ENCODE measurements around the gene MCEMP1. TPM values are rescaled to one million over a fixed set of nuclear protein-coding genes. Genes with fewer than 3 reads are reported as not detected.

The MCEMP1 gene
- total and polyA plus RNA-seq, 7 donors: 0.18 to 0.54 (median 0.28) TPM; not detected in 1

DNA sequence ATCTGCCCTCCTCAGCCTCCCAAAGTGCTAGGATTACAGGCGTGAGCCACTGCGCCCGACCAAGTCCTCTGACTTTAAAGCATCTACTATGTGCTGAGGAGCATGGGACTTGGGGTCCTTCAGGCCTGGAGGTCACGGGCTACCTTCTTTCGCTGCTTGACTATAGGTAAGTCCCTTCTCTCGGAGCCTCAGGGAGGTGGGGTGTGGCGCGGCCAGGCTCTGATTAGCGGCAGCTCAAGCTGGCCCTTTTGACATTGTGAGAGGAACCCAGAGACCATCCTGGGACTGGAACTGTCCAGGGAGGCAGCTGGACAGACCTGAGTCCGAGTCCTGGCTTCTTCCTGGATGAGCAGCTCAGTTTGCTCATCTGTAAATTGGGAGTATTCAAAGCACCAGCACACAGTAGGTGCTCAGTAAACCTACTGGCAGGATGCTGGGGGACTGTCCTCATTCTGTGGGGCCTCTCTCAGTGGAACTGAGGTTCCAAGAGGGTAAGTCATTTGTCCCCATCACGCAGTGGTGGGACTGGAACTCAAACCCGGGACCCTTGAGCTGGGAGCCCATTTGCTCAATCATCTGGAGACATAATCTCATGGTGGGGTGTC is 24.3 kb downstream of the MCEMP1 start:
- peaks cover 0 to 39% (median 9%) of the 10 kb centered on the region in 3 donors for H3K27me3 ChIP-seq (ENCODE audit: insufficient read depth in 3 of 3, low read length in 2 of 3)
- H3K36me3 ChIP-seq (ENCODE audit: insufficient read depth in 1 of 2, low read depth in 1 of 2): no peaks in the 10 kb centered on the region
- TF ChIP-seq, protein P1, sequence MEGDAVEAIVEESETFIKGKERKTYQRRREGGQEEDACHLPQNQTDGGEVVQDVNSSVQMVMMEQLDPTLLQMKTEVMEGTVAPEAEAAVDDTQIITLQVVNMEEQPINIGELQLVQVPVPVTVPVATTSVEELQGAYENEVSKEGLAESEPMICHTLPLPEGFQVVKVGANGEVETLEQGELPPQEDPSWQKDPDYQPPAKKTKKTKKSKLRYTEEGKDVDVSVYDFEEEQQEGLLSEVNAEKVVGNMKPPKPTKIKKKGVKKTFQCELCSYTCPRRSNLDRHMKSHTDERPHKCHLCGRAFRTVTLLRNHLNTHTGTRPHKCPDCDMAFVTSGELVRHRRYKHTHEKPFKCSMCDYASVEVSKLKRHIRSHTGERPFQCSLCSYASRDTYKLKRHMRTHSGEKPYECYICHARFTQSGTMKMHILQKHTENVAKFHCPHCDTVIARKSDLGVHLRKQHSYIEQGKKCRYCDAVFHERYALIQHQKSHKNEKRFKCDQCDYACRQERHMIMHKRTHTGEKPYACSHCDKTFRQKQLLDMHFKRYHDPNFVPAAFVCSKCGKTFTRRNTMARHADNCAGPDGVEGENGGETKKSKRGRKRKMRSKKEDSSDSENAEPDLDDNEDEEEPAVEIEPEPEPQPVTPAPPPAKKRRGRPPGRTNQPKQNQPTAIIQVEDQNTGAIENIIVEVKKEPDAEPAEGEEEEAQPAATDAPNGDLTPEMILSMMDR (IDR thresholded peaks at IDR 0.05): no peak
- intact Hi-C loops (cut with DNase I): no loop called here
- DNase-seq: no peak
- H3K4me3 ChIP-seq: no peak overlapping the region
- H3K4me1 ChIP-seq: no peaks in the 10 kb centered on the region
- WGBS, 3 donors: 83 to 91% (median 90%) methylated on average over 12 of the region's 12 CpGs
- no peaks in the 10 kb centered on the region for H3K9me3 ChIP-seq
- no peak overlapping the region for H3K27ac ChIP-seq
- ATAC-seq: no peak

DNA sequence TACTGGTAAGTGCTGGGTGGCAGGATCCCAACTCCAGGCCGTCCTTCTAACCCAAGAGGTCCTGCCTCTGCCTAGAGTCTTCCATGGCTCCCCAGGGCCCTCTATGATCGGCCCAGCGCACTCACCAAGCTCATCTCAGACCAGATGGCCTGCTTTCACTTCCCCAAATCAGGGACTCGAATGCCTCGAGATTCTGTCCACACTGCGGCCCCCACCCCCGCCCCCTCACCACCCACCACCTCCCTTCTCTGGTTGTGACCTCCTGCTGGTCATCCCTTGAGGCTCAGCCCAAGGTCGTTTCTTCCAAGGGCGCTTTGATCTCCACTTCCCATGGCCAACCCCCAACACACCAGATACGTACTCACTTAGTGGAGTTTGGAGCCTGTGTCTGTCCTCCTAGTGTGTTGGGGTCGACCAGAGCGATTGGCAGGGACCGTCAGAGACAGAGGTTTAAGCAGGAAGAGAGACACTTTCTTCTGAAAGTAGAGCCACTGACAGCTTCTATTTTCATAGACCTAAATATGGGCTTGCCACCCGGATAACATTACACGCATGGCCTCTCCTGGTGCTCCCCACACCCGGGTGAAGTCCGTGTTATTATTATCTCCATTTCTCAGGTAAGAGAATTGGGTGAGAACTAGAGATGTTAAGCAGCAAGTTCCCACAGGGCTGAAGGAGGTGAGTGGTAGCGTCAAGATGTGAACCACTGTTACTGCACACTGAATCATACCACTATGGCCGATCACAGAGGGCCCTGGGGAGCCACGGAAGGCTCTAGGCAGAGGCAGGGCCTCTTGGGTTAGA is 25.0 kb downstream of the MCEMP1 start, which contains the start of gene FCER2:
FCER2 (minus strand) TSS at position 478 of the 804 bp plus-strand sequence. CDS start 2,371 bp downstream, outside the sequence.
- H3K27me3 ChIP-seq (ENCODE audit: insufficient read depth in 3 of 3, low read length in 2 of 3): peaks cover 0 to 35% (median 6%) of the 10 kb centered on the region in 3 donors
- WGBS, 3 donors: 47 to 55% (median 50%) methylated on average over 20 of the region's 20 CpGs
- TF ChIP-seq, protein P1 (IDR thresholded peaks at IDR 0.05): no peak
- DNase-seq: no peak
- ATAC-seq: no peak
- H3K27ac ChIP-seq: no peak within 1 kb of the TSS
- H3K36me3 ChIP-seq (ENCODE audit: insufficient read depth in 1 of 2, low read depth in 1 of 2): no peaks in the 10 kb centered on the region
- H3K4me3 ChIP-seq: no peak within 1 kb of the TSS
- intact Hi-C loops (cut with DNase I): no loop called here
- H3K9me3 ChIP-seq: no peaks in the 10 kb centered on the region
- H3K4me1 ChIP-seq: no peaks in the 10 kb centered on the region

DNA sequence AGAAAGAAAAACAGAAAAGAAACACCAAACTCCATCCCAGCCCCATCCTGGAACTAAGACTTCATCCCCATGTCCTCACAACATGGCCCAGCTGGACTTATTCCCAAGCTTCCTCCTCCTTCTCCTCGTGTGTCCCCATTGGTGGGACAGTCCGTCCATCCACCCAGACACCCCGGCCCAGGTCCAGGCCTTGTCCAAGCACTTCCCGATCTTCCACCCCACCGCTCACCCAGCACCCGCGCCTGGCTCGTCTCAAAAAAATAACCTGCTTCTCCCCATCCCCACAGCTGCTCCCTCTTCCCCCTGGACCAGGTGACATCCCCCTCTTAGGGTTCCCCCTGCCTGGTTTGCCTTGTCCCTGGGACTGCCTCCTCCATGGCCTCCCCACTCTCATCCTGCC is 26.4 kb downstream of the MCEMP1 start:
- DNase-seq: no peak
- Histone ChIP-seq H3K4me3 (no peak overlapping the region), H3K36me3 (ENCODE audit: insufficient read depth in 1 of 2, low read depth in 1 of 2) (no peaks in the 10 kb centered on the region), H3K4me1 (no peaks in the 10 kb centered on the region), H3K27me3 (ENCODE audit: insufficient read depth in 3 of 3, low read length in 2 of 3) (peaks cover 0 to 32% (median 4%) of the 10 kb centered on the region in 3 donors), H3K9me3 (no peaks in the 10 kb centered on the region), H3K27ac (no peak overlapping the region)
- no peak for ATAC-seq
- TF ChIP-seq, protein P1 (IDR thresholded peaks at IDR 0.05): no peak
- 41 to 57% (median 54%) methylated on average over 8 of the region's 8 CpGs for WGBS, 3 donors
- intact Hi-C loops (cut with DNase I): no loop called here

DNA sequence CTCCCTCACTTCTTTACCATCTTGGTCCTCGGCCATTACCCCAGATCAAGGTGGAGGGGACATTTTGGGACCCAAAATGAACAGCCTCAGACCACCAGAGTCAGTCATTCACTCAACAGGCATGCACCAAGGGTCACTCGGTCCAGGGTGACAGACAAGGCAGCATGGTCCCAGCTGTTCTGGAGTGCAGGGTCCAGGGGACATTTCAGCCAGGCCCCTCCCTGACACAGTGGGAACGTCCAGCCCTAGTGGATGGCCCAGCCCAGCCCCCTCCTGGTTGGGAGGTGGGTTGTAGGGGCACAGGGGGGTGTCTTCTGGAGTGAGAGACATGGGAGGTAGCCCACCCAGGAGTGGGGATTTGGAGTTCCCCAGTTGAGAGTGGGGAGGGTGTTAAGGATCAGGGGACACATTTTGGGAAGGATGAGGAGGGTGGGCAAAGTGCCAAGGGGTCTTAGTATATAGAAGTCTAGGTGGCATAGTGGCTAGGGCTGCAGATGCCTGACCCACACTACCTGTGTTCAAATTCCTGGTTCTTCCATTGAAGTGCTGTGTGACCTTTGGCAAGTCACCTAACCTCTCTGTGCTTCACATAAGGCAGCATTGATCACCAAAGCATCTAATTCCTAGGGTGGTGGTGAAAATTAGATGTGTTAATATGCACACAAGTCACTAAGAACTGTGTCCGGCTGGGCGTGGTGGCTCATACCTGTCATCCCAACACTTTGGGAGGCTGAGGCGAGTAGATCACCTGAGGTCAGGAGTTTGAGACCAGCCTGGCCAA is 27.6 kb downstream of the MCEMP1 start:
- Histone ChIP-seq H3K9me3 (no peaks in the 10 kb centered on the region), H3K4me3 (no peak overlapping the region), H3K27ac (no peak overlapping the region), H3K36me3 (ENCODE audit: insufficient read depth in 1 of 2, low read depth in 1 of 2) (no peaks in the 10 kb centered on the region), H3K4me1 (no peaks in the 10 kb centered on the region), H3K27me3 (ENCODE audit: insufficient read depth in 3 of 3, low read length in 2 of 3) (peaks cover 0 to 32% (median 4%) of the 10 kb centered on the region in 3 donors)
- TF ChIP-seq, protein P1 (IDR thresholded peaks at IDR 0.05): no peak
- ATAC-seq (no peak), DNase-seq (no peak)
- WGBS, 3 donors: 64 to 69% (median 65%) methylated on average over 6 of the region's 6 CpGs
- intact Hi-C loops (cut with DNase I): no loop called here

Measured in psoas muscle (tissue), 8 donors.